Nephron (organoid): ENCODE results near the gene PALD1.

Source experiments
- H3K27ac Mint-ChIP-seq, 3 experiments: 2 replicates each; pipeline ENCODE4 v1.8.0; 2020; ENCODE audit warnings: mixed read lengths in 3 of 3, mild to moderate bottlenecking in 2 of 3, moderate library complexity in 1 of 3
- H3K27me3 Mint-ChIP-seq: 2 replicates; pipeline ENCODE4 v1.8.0; 2021; ENCODE audit warnings: low read depth, mild to moderate bottlenecking, moderate library complexity, mixed read lengths
- H3K36me3 Mint-ChIP-seq: 2 replicates; pipeline ENCODE4 v1.8.0; 2020; ENCODE audit warnings: low read depth, mixed read lengths
- H3K4me1 Mint-ChIP-seq: 2 replicates; pipeline ENCODE4 v1.8.0; 2020; ENCODE audit warnings: mixed read lengths
- H3K4me3 Mint-ChIP-seq, 3 experiments: 2 replicates each; pipeline ENCODE4 v1.8.0; 2020; ENCODE audit warnings: mild to moderate bottlenecking in 3 of 3, mixed read lengths in 3 of 3, moderate library complexity in 2 of 3
- H3K9me3 Mint-ChIP-seq: 2 replicates; pipeline ENCODE4 v1.8.0; 2020; ENCODE audit warnings: mixed read lengths
- CTCF ChIP-seq, 3 experiments: fragments of 200-600 bp; sonication (generic); IDR thresholded peaks; one replicate each; pipeline ENCODE4 v1.5.0; 2021; ENCODE audit warnings: antibody characterized with exemption in 3 of 3; ENCODE audit not compliant: unreplicated experiment in 3 of 3

Gene PALD1

GRCh38 chr10:70586348-70586930 is 107.9 kb downstream of the PALD1 start:
- Mint-ChIP-seq H3K4me3 (no peak overlapping the region), H3K27ac (peak overlapping the region; percentile 44 to 90 (median 90))
- no peak for TF ChIP-seq CTCF (IDR thresholded peaks at IDR 0.05; ENCODE audit: unreplicated experiment in 3 of 3)

GRCh38 chr10:70587045-70587658 is 108.6 kb downstream of the PALD1 start:
- Mint-ChIP-seq H3K27ac (peak overlapping the region in 2 of 3 experiments; percentile 44 to 90), H3K27me3 (peaks cover 4% of the 10 kb centered on the region), H3K36me3 (no peaks in the 10 kb centered on the region), H3K4me1 (peaks cover 81% of the 10 kb centered on the region), H3K9me3 (no peaks in the 10 kb centered on the region), H3K4me3 (no peak overlapping the region)
- TF ChIP-seq CTCF (IDR thresholded peaks at IDR 0.05; ENCODE audit: unreplicated experiment in 3 of 3): no peak

More at GRCh38 chr10:70586348-70586930, 107.9 kb downstream of the PALD1 start:
- peaks cover 4% of the 10 kb centered on the region for H3K27me3 Mint-ChIP-seq
- no peaks in the 10 kb centered on the region for H3K36me3 Mint-ChIP-seq
- no peaks in the 10 kb centered on the region for H3K9me3 Mint-ChIP-seq
- H3K4me1 Mint-ChIP-seq: peaks cover 81% of the 10 kb centered on the region

- no peaks in the 10 kb centered on the region for H3K9me3 Mint-ChIP-seq
- peaks cover 4% of the 10 kb centered on the region for H3K27me3 Mint-ChIP-seq
- no peak for TF ChIP-seq CTCF (IDR thresholded peaks at IDR 0.05; ENCODE audit: unreplicated experiment in 3 of 3)
- peaks cover 83% of the 10 kb centered on the region for H3K4me1 Mint-ChIP-seq
- H3K36me3 Mint-ChIP-seq: no peaks in the 10 kb centered on the region
- peak overlapping the region in 1 of 3 experiments; percentile 32 for H3K4me3 Mint-ChIP-seq
- H3K27ac Mint-ChIP-seq: peak overlapping the region in 2 of 3 experiments; percentile 74 to 90
Observed at GRCh38 chr10:70588255-70588654, 109.7 kb downstream of the PALD1 start.

GRCh38 chr10:70588859-70589570 is 110.4 kb downstream of the PALD1 start:
- no peaks in the 10 kb centered on the region for H3K36me3 Mint-ChIP-seq
- no peaks in the 10 kb centered on the region for H3K9me3 Mint-ChIP-seq
- peak overlapping the region; percentile 12 to 90 (median 74) for H3K27ac Mint-ChIP-seq
- H3K4me3 Mint-ChIP-seq: no peak overlapping the region
- H3K27me3 Mint-ChIP-seq: peaks cover 8% of the 10 kb centered on the region
- no peak for TF ChIP-seq CTCF (IDR thresholded peaks at IDR 0.05; ENCODE audit: unreplicated experiment in 3 of 3)
- H3K4me1 Mint-ChIP-seq: peaks cover 78% of the 10 kb centered on the region

- H3K4me1 Mint-ChIP-seq: peaks cover 68% of the 10 kb centered on the region
- no peaks in the 10 kb centered on the region for H3K9me3 Mint-ChIP-seq
- H3K36me3 Mint-ChIP-seq: no peaks in the 10 kb centered on the region
- H3K4me3 Mint-ChIP-seq: peak overlapping the region in 1 of 3 experiments; percentile 6
- TF ChIP-seq CTCF (IDR thresholded peaks at IDR 0.05; ENCODE audit: unreplicated experiment in 3 of 3): no peak
- peaks cover 8% of the 10 kb centered on the region for H3K27me3 Mint-ChIP-seq
- peak overlapping the region; percentile 12 to 90 (median 74) for H3K27ac Mint-ChIP-seq
Observed at GRCh38 chr10:70589762-70590654, 111.4 kb downstream of the PALD1 start.
